ENCODE results near the gene VSTM2B. TPM values are rescaled to one million over a fixed set of nuclear protein-coding genes. Genes with fewer than 3 reads are reported as not detected.

The VSTM2B gene
- total RNA-seq, 1 experiment from 2014 or later, result not detected

- H3K4me1 ChIP-seq (ENCODE audit: control insufficient read depth, insufficient read depth, low read length), result no peaks in the 10 kb centered on the region
- H3K27me3 ChIP-seq (ENCODE audit: control insufficient read depth, insufficient read depth, low read length), result peaks cover 6% of the 10 kb centered on the region; the same call in 1 of the 2 replicates
- no peak overlapping the region for H3K4me3 ChIP-seq (ENCODE audit: low read depth in 2 of 2, low read length in 2 of 2)
- ATAC-seq, result no peak
- intact Hi-C loops (cut with micrococcal nuclease; ENCODE audit: unreplicated experiment), result no loop called here
- CTCF ChIA-PET, result interaction anchor here (0.5 kb wide), 1 partner anchor 764 kb away, joined by 3 read pairs; no protein-coding TSS in a partner anchor
- no peak overlapping the region for H3K27ac ChIP-seq (ENCODE audit: low read length)
- BruUV-seq (replicated peaks), result no TSS peak
- POLR2A ChIA-PET, result interaction anchor here (0.6 kb wide), 1 partner anchor 16 kb away, joined by 5 read pairs; no protein-coding TSS in a partner anchor
- no peaks in the 10 kb centered on the region for H3K9me3 ChIP-seq (ENCODE audit: control insufficient read depth, insufficient read depth, low read depth, low read length)
- no peaks in the 10 kb centered on the region for H3K36me3 ChIP-seq (ENCODE audit: control insufficient read depth, insufficient read depth, low read length)
- in situ Hi-C loops (cut with HindIII; ENCODE audit: low pct_unique_long_range_greater_than_20kb, low sequenced_read_pairs), result no loop called here
- no peak for DNase-seq (ENCODE audit: low read depth, low spot score)
- TF ChIP-seq REST (IDR thresholded peaks at IDR 0.05; ENCODE audit: insufficient read depth in 1 of 2, low read depth in 2 of 2, low read length in 1 of 2) (no peak), SIN3A (IDR thresholded peaks at IDR 0.05; ENCODE audit: borderline replicate concordance, insufficient read depth, low read depth, low read length) (no peak), CTCF (IDR thresholded peaks at IDR 0.05) (no peak), POLR2AphosphoS5 (IDR thresholded peaks at IDR 0.05; ENCODE audit: low read depth, low read length) (no peak), TCF7L2 (IDR thresholded peaks at IDR 0.05; ENCODE audit: low read depth, low read length) (no peak)
These were observed 22.5 kb upstream of the VSTM2B start for GRCh38 chr19:29503140-29503758.

- no TSS peak for BruUV-seq (replicated peaks)
- DNase-seq (ENCODE audit: low read depth, low spot score) (no peak), ATAC-seq (no peak)
- in situ Hi-C loops (cut with HindIII; ENCODE audit: low pct_unique_long_range_greater_than_20kb, low sequenced_read_pairs) (no loop called here), intact Hi-C loops (cut with micrococcal nuclease; ENCODE audit: unreplicated experiment) (no loop called here)
- no peak overlapping the region for H3K4me3 ChIP-seq (ENCODE audit: low read depth in 2 of 2, low read length in 2 of 2)
- H3K27ac ChIP-seq (ENCODE audit: low read length), result no peak overlapping the region
- TF ChIP-seq CTCF (IDR thresholded peaks at IDR 0.05), result no peak
- no peak for TF ChIP-seq POLR2AphosphoS5 (IDR thresholded peaks at IDR 0.05; ENCODE audit: low read depth, low read length)
- TF ChIP-seq TCF7L2 (IDR thresholded peaks at IDR 0.05; ENCODE audit: low read depth, low read length), result no peak
- no peak for TF ChIP-seq SIN3A (IDR thresholded peaks at IDR 0.05; ENCODE audit: borderline replicate concordance, insufficient read depth, low read depth, low read length)
- TF ChIP-seq REST (IDR thresholded peaks at IDR 0.05; ENCODE audit: insufficient read depth in 1 of 2, low read depth in 2 of 2, low read length in 1 of 2), result no peak
- H3K4me1 ChIP-seq (ENCODE audit: control insufficient read depth, insufficient read depth, low read length), result no peaks in the 10 kb centered on the region
- no peaks in the 10 kb centered on the region for H3K36me3 ChIP-seq (ENCODE audit: control insufficient read depth, insufficient read depth, low read length)
- H3K27me3 ChIP-seq (ENCODE audit: control insufficient read depth, insufficient read depth, low read length), result peaks cover 9% of the 10 kb centered on the region; the same call in 1 of the 2 replicates
- no peaks in the 10 kb centered on the region for H3K9me3 ChIP-seq (ENCODE audit: control insufficient read depth, insufficient read depth, low read depth, low read length)
- ChIA-PET POLR2A (interaction anchor here (0.6 kb wide), 1 partner anchor 17 kb away, joined by 5 read pairs; no protein-coding TSS in a partner anchor), CTCF (no interaction called here)
These were observed 22.0 kb upstream of the VSTM2B start for GRCh38 chr19:29503785-29504184.
